GM21723 (cell line): ENCODE data around the gene TMEM18.

Experiments
- ATAC-seq: cut with Tn5 transposase; IDR thresholded peaks from one replicate; pipeline ENCODE4 v1.9.1; 2021; ENCODE audit warnings: mild to moderate bottlenecking, moderate library complexity; ENCODE audit not compliant: unreplicated experiment

TMEM18 gene

DNA sequence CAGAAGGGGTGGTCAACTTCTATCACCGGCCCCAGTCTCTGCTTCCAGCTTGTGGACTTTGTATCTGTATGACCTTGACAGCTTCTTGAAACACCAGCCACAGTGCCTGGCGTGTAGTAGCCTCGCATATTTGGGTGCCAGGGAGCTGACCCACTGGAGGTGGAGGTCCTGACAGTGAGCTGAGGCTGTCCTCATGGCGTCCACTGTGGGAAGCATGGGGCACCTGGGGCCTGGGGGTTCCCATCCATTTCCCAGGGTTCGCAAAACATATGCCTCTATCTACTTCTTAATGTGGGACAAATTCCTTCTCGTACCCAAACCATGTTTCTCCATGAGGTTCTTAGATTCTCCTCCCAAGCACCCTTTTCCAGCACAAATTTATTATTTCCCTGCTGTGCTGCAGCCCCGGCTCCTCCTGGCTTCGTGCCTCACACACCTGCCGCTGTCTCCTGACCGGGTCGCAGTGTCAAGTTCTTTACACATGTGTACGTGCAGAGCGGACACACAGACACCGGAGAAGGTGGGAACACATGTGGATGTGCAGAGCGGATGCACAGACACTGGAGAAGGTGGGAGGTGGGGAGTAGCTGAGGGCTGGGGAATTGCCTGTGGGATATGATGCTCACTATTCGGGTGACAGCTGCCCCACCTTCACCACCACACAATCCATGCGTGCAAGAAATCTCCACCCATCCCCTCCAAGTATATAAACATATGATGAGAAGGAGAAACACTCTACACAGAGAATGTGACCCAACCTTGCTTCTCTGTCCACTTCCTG lies 23.4 kb downstream of the TMEM18 start:
- ATAC-seq, result no peak

- ATAC-seq, result no peak
Observed at GRCh38 chr2:652881-653480, 24.2 kb downstream of the TMEM18 start.

DNA sequence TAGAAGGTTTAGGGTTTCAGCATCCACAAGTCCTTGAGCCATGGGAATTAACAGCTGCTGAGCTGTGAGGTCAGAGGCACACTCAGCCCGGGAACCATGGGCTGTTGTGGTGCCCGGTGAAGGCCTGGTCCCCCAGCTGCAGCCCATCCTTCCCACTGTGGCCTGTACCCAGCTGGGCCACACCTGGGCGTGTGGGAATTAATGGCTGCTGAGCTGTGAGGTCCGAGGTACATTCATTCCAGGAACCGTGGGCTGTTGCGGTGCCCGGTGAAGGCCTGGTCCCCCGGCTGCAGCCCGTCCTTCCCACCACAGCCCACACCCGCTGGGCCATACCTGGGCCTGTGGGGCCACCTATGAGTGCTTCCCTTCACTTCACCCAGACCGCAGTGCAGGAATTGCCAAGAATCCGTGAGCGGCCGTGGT lies 25.2 kb downstream of the TMEM18 start:
- no peak for ATAC-seq

- no peak for ATAC-seq
Observed at GRCh38 chr2:650343-651310, 26.6 kb downstream of the TMEM18 start.

GRCh38 chr2:649426-650342 lies 27.5 kb downstream of the TMEM18 start:
- no peak for ATAC-seq

DNA sequence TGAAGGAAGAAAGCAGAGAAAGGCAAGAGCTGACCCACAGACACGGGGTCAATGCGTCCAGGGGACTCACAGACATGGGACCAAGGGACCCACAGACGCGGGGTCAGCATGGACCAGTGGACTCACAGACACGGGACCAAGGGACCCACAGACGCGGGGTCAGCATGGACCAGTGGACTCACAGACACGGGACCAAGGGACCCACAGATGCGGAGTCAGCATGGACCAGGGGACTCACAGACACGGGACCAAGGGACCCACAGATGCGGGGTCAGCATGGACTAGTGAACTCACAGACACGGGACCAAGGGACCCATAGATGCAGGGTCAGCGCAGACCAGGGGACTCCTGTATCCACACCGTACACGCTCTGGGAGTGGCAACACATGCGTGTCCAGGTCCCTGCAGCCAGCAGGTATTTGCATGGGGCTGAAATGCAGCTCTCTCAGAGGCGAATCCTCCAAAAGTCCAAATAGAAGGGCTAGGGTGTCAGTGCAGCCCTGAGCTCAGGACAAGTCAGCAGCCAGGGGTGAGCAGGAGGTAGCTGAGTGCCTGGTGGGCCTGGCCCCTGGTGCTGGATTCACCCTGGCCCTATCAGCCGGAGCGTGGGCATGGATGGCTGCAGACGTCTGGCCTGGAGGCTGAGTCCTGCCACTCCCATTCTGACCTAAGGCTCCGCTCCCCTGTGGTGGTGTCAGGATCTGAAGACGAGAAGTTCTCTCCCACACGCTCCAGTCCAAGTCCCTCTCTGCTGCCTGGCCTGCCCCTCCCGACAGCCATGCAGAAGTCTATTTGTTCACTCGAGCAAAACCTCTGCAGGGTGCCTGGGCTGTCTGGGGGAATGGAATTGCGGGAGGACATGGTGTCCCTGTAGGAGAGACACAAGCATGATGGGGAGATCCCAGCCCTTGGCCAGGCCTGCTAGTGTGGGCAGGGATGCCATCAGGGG lies 28.5 kb downstream of the TMEM18 start:
- no peak for ATAC-seq

GRCh38 chr2:647691-648231 lies 29.4 kb downstream of the TMEM18 start:
- ATAC-seq, result no peak

DNA sequence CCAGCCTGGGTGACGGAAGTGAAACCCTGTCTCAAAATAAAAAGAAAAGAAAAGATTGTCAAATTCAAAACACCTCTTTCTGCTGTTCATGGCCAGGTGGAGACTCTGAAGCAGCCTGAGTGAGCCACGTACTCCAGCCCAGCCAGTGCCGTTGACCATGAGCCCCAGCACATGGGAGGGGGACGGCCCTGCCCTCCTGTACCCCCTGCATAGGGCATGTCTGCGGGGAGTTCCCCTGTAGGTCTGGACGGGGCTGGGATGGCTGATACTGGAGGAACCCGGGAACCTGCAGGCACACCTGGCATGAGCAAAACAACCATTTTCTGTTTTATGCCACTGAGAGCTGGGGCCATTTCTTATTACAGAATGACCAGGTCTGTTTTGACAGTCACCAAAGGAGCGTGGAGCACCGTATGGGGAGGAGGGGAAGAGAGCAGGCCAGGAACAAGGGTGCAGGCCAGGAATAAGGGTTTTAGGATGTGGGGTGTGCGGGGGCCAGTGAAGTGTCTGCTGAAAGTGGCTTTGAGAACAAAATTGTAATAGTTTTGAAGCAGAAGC lies 30.1 kb downstream of the TMEM18 start:
- ATAC-seq, result no peak

- no peak for ATAC-seq
Observed at GRCh38 chr2:644871-645270, 32.3 kb downstream of the TMEM18 start.

DNA sequence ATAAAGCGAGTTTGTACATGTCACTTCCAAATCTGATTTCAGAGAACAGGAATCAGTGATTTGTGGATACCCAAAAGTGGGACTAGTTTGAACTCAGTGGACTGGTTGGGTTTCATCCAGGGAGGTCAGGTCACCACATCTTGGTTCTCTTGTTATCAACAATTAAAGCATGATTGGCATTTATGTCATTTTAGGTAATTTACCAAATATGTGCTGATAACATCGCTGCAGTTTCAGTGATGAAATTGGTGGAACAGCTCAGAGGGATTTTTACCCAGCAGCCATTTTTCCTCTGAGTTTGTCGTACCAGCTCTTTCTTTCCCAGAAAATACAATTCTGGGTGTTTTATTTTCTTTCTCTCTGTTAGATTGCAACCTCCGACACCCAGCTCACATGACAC lies 33.4 kb downstream of the TMEM18 start:
- no peak for ATAC-seq

DNA sequence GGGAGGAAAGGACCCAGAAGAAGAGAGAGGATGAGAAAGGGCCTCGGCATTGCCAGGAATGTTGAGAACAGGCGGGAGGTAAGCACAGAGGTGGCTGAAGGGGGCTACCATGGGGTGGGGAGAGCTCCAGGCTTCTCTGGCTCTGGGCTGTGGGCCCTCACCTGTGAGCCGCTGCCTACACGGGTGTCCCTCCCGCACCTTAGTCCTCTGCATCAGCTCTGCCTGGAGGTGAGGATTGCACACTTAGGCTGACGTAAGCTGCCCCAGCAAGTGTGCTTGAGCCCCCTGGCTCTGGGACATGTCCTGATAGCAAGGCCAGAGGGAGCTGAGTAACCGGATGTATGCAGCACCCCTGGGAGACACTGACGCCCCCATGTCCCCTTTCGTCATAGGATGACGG lies 33.9 kb downstream of the TMEM18 start:
- ATAC-seq, result no peak

DNA sequence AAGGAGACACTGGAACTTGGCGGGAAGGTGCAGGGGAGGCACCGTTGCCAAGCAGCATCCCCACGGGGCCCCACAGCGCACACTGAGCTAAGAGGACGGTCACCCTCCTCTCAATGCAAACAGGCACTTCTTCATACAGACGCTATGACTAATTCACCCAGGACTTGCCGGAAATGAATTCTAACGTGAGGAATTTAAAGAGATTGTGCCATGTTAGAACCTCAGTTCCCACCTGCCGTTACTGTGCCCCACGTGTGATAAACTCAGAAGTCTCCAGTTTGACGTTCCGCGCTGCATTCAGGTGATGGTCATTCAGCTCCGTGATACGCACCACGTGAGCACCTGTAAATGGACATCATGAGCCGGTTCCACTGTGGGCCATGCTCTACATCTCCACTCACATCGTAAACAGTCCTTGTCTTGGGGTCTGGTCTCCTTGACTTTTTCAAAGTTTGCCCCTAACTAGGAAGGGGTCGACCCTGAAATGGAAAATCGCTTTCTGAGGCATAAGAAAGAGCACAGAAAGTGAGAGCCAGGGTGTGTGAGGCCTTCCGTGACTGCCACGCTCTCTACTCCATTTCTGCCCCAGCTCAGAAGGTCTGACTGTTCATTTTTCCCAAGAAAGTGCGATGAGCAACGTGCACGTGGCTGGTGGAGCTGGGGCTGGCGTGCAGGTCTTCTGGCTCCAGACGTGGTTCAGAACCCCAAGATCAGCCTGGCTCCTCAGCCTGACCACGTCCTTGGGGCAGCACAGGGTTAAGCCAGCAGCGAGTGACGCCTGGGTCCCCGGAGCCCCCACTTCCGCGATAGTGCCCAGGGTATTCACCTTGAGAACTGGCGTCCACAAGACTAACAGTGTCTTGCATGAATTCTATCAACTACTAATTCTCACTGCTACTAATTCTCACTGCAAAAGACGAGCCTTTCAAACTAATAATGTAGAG lies 35.1 kb downstream of the TMEM18 start:
- no peak for ATAC-seq

DNA sequence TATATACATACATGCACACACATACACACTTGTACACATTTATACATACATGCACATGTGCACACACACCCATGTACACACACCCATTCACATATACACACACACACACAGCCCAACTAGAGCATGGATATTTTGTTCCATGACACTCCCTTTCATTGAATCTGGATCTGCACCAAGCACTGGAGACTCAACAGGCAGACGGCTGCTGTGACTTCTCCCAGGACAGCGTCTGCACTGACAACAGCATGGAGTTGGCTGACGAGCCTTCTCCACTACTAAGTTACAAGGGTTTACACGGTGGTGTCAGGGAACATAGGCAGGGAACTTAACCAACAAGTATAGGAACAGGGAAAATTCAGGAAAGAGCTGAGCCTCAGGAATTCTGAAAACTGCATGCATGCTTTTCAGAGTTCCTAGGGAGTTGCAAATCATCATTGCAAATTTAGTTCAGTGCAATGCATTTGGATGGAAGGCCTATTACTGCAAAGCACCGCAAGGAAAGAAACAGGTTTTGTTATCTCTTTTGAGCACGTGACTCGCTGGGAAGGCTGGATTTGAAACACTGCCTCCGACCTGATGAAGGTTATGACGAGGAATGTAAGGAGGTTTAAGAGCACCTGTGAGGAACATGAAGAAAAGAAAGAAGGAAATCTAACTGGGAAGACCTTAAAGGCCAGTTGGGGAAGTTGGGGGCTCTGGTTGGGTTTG lies 35.9 kb downstream of the TMEM18 start:
- no peak for ATAC-seq

DNA sequence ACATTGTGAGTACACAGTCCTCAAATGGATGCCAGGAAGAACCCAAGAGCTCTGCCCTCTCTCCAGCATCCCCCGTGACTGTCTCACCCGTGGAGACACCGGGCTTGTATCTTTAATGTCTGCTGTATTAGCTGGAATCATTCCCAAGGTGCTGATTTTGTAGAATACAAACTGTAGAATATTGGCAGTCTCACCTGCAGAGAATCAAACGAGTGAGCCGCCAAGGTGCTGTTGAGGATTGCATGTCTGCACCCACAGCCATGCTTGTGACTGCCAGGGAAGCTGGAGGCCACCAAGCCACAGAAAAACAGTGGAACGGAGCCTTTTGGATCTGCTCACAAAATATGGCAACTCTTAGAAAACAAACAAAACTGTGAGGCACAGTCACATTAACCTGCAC lies 37.5 kb downstream of the TMEM18 start:
- ATAC-seq, result no peak

DNA sequence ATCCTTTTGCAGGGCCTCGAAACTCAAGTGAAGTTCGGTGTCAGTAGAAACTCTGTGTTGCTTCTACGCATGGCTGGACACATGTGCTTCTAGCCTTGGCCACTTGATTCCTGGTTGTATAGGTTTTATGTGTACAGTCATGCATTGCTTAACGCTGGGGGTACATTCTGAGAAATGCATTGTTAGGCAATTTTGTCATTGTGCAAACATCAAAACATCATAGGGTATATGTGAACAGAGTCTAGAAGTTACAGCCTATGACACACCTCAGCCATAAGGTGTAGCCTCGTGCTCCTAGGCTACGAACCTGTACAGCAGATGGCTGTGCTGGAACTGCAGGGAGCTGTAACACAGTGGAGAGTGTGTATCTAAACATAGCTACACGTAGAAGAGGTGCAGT lies 39.4 kb downstream of the TMEM18 start:
- no peak for ATAC-seq

DNA sequence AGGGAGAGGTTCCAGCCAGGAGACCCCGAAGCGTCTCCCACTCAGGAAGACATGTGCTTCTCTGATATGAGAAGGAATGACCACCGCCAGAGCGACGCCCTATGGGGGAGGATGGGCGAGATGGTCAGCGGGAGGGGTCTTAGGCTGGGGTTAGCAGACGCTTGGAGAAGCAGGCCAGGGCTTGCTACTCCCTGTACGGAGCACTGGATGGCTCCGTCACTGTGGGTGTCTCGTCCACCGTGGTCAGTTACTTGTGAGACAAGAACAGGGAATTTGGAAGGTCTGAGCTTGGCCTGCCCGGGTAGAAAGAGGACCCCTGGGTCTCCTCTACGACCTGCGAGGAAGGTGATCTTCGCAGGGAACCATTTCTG lies 39.8 kb downstream of the TMEM18 start:
- ATAC-seq, result no peak
